H1 (cell line): Measurements from ENCODE around the gene JMJD1C. TPM values are rescaled to one million over a fixed set of nuclear protein-coding genes. Genes with fewer than 3 reads are reported as not detected.
A peak's percentile ranks its signal among the peaks of the same experiment; 100 is the strongest.

ENCODE experiments used
- CTCF ChIA-PET: fragments of 300-600 bp; sonication (Branson Sonifier 250); formaldehyde crosslinking; loops from one replicate; lab custom pipeline; 2021; ENCODE audit not compliant: partially characterized antibody; lab: Charles Lee
- POLR2A ChIA-PET: fragments of 300-600 bp; sonication (Branson Sonifier 250); formaldehyde crosslinking; loops from one replicate; lab custom pipeline; 2021; ENCODE audit warnings: inconsistent platforms; ENCODE audit not compliant: partially characterized antibody; lab: Charles Lee
- DNase-seq, 2 experiments: peaks; one replicate each; pipeline versions ENCODE4 v3.0.0 to v3.0.0-alpha.2; 2010 to 2022; ENCODE audit warnings: low spot score in 2 of 2, low read depth in 1 of 2, mixed read lengths in 1 of 2
- FAIRE-seq: peaks from 2 replicates; lab custom pipeline; 2011; peaks lifted over from hg19 to GRCh38; lab: Jason Lieb, UNC
- H2AFZ ChIP-seq: 2 replicates; pipeline ENCODE4 v1.8.1; 2012; ENCODE audit warnings: low read length, inconsistent platforms
- H2AK5ac ChIP-seq: 2 replicates; pipeline ENCODE4 v1.6.1; 2013; ENCODE audit warnings: low read depth, low read length
- H2BK120ac ChIP-seq: replicated peaks from 2 replicates; pipeline ENCODE3; 2013; ENCODE audit warnings: low read depth, low read length, inconsistent platforms
- H2BK12ac ChIP-seq: 2 replicates; pipeline ENCODE4 v1.6.1; 2013; ENCODE audit warnings: low read depth, low read length
- H2BK15ac ChIP-seq: 2 replicates; pipeline ENCODE4 v1.6.1; 2013; ENCODE audit warnings: low read length
- H2BK20ac ChIP-seq: 2 replicates; pipeline ENCODE4 v1.6.1; 2013; ENCODE audit warnings: low read length
- H2BK5ac ChIP-seq: 2 replicates; pipeline ENCODE4 v1.6.1; 2013; ENCODE audit warnings: low read depth, low read length
- H3K14ac ChIP-seq: 2 replicates; pipeline ENCODE4 v1.6.1; 2013; ENCODE audit warnings: inconsistent platforms; ENCODE audit not compliant: insufficient read length
- H3K18ac ChIP-seq: 2 replicates; pipeline ENCODE4 v1.6.1; 2013; ENCODE audit warnings: low read length; ENCODE audit errors: extremely low read depth
- H3K23ac ChIP-seq: 2 replicates; pipeline ENCODE4 v1.6.1; 2013; ENCODE audit warnings: inconsistent platforms; ENCODE audit not compliant: insufficient read length
- H3K23me2 ChIP-seq: 2 replicates; pipeline ENCODE4 v1.6.1; 2013; ENCODE audit warnings: low read depth, low read length
- H3K27ac ChIP-seq: 2 replicates; pipeline ENCODE4 v1.6.1; 2011; ENCODE audit warnings: low read depth, low read length, inconsistent platforms
- H3K27me3 ChIP-seq, 4 experiments: replicated peaks in 1 of 4; 1 replicate in 1 of 4; 2 replicates in 3 of 4; pipeline versions ENCODE4 v1.6.1 to v1.8.1; 2011 to 2013; ENCODE audit warnings: low read length in 3 of 4, mild to moderate bottlenecking in 3 of 4, inconsistent platforms in 2 of 4, mixed read lengths in 2 of 4, moderate library complexity in 1 of 4; ENCODE audit not compliant: control insufficient read depth in 3 of 4, insufficient read depth in 3 of 4; ENCODE audit errors: extremely low read depth in 1 of 4
- H3K36me3 ChIP-seq, 4 experiments: 2 replicates each; pipeline versions ENCODE4 v1.6.1 to v1.8.1; 2011 to 2013; ENCODE audit warnings: mild to moderate bottlenecking in 4 of 4, low read length in 3 of 4, moderate library complexity in 2 of 4, control low read depth in 1 of 4, inconsistent platforms in 1 of 4; ENCODE audit not compliant: insufficient read depth in 4 of 4, control insufficient read depth in 2 of 4
- H3K4ac ChIP-seq: replicated peaks from 2 replicates; pipeline ENCODE3; 2013; ENCODE audit warnings: low read length, low read depth, mixed read lengths, inconsistent platforms; ENCODE audit not compliant: insufficient read length
- H3K4me1 ChIP-seq, 4 experiments: replicated peaks in 1 of 4; 1 replicate in 1 of 4; 2 replicates in 3 of 4; pipeline versions ENCODE4 v1.6.1 to v1.8.1; 2011 to 2013; ENCODE audit warnings: low read length in 3 of 4, inconsistent platforms in 2 of 4, mixed read lengths in 1 of 4; ENCODE audit not compliant: insufficient read depth in 4 of 4, control insufficient read depth in 3 of 4
- H3K4me2 ChIP-seq, 2 experiments: 2 replicates each; pipeline versions ENCODE4 v1.6.1 to v1.8.1; 2011 to 2013; ENCODE audit warnings: low read depth in 2 of 2, low read length in 2 of 2, control low read depth in 1 of 2, inconsistent platforms in 1 of 2, mild to moderate bottlenecking in 1 of 2; ENCODE audit not compliant: insufficient read depth in 1 of 2
- H3K4me3 ChIP-seq, 4 experiments: fragments of 200-600, 300-600 bp in 1 of 4; sonication (generic), shearing (Covaris generic), sonication (Bioruptor Twin) in 1 of 4; 2 replicates each; pipeline versions ENCODE4 v1.5.1 to v1.8.1; 2011 to 2016; ENCODE audit warnings: low read length in 4 of 4, low read depth in 3 of 4, control low read depth in 2 of 4, inconsistent platforms in 2 of 4, mild to moderate bottlenecking in 2 of 4, mixed read lengths in 1 of 4, moderate library complexity in 1 of 4; ENCODE audit not compliant: insufficient read depth in 2 of 4; ENCODE audit errors: extremely low read depth in 1 of 4
- H3K56ac ChIP-seq: replicated peaks from 2 replicates; pipeline ENCODE3; 2013; ENCODE audit warnings: low read depth, mild to moderate bottlenecking, mixed read lengths, low read length, inconsistent platforms; ENCODE audit not compliant: insufficient read length
- H3K79me1 ChIP-seq: 2 replicates; pipeline ENCODE4 v1.6.1; 2013; ENCODE audit warnings: low read depth, low read length, control low read depth
- H3K79me2 ChIP-seq, 2 experiments: 2 replicates each; pipeline versions ENCODE4 v1.6.1 to v1.8.1; 2012 to 2013; ENCODE audit warnings: low read length in 2 of 2, mild to moderate bottlenecking in 2 of 2, inconsistent platforms in 1 of 2; ENCODE audit not compliant: insufficient read depth in 2 of 2, control insufficient read depth in 1 of 2
- H3K9ac ChIP-seq, 4 experiments: replicated peaks in 1 of 4; 1 replicate in 1 of 4; 2 replicates in 3 of 4; pipeline versions ENCODE4 v1.6.1 to v1.8.1; 2011 to 2013; ENCODE audit warnings: low read depth in 3 of 4, low read length in 3 of 4, control low read depth in 2 of 4, mild to moderate bottlenecking in 2 of 4, moderate library complexity in 2 of 4, inconsistent platforms in 1 of 4; ENCODE audit errors: extremely low read depth in 1 of 4
- H3K9me3 ChIP-seq, 2 experiments: 2 replicates each; pipeline versions ENCODE4 v1.6.1 to v1.8.1; 2012 to 2013; ENCODE audit warnings: mild to moderate bottlenecking in 2 of 2, moderate library complexity in 2 of 2, control low read depth in 1 of 2, inconsistent platforms in 1 of 2, low read depth in 1 of 2, low read length in 1 of 2, mixed read lengths in 1 of 2; ENCODE audit not compliant: insufficient read depth in 2 of 2
- H4K20me1 ChIP-seq, 2 experiments: replicated peaks in 1 of 2; 2 replicates each; pipeline versions ENCODE3 to v1.8.1; 2011 to 2013; ENCODE audit warnings: inconsistent platforms in 2 of 2, low read length in 2 of 2, mild to moderate bottlenecking in 1 of 2; ENCODE audit not compliant: insufficient read depth in 2 of 2, control insufficient read depth in 1 of 2
- H4K5ac ChIP-seq: 2 replicates; pipeline ENCODE4 v1.6.1; 2013; ENCODE audit warnings: low read length, low read depth, mixed read lengths, inconsistent platforms; ENCODE audit not compliant: insufficient read length
- H4K8ac ChIP-seq: 2 replicates; pipeline ENCODE4 v1.8.0; 2013; ENCODE audit warnings: mild to moderate bottlenecking, moderate library complexity, low read length, inconsistent platforms; ENCODE audit not compliant: insufficient read depth; ENCODE audit errors: extremely low read depth
- H4K91ac ChIP-seq: replicated peaks from 2 replicates; pipeline ENCODE3; 2013; ENCODE audit warnings: low read length, mixed read lengths, inconsistent platforms; ENCODE audit not compliant: insufficient read length
- ATF2 ChIP-seq: IDR thresholded peaks from 2 replicates; pipeline ENCODE4 v1.6.1; 2012; ENCODE audit warnings: low read length, inconsistent platforms
- TEAD4 ChIP-seq: IDR thresholded peaks from 2 replicates; pipeline ENCODE4 v1.6.1; 2012; ENCODE audit warnings: low read depth, low read length, inconsistent platforms, mixed read lengths
- WGBS, 2 experiments: shearing (Covaris generic) in 1 of 2; methylation state at CpG; one replicate each; pipeline versions ENCODE4 v1.1.6 to v1.1.7; 2013 to 2015; ENCODE audit warnings: low lambda C conversion rate in 2 of 2, mixed read lengths in 2 of 2, inconsistent platforms in 1 of 2, low coverage in 1 of 2, missing lambda C conversion rate in 1 of 2; ENCODE audit not compliant: insufficient replicate concordance in 2 of 2, insufficient coverage in 1 of 2, insufficient read length in 1 of 2; ENCODE audit errors: extremely low coverage in 1 of 2, missing lambda C conversion rate in 1 of 2; 5-methylcytosine and 5-hydroxymethylcytosine counted together
- polyA plus RNA-seq, 7 experiments: library from polyadenylated mRNA; depleted of rRNA in 3 of 7; stranded (reverse) in 5 of 7; unstranded in 2 of 7; fragments of >200 nt in 5 of 7; fragments of 200-250 nt in 2 of 7; gene quantifications; 1 replicate in 5 of 7; 2 replicates in 1 of 7; 4 replicates in 1 of 7; pipeline versions ENCODE4 v1.2.1 to v1.2.3, GENCODE V29; 2011 to 2013; ENCODE audit warnings: missing spikeins in 2 of 7, mixed read lengths in 2 of 7
- total RNA-seq: library from RNA; stranded (reverse); fragmentation: NEBNext Ultra II Directional; extraction: Animal tissue kit (Norgen Biotek cat#: 25700); gene quantifications from 2 replicates; pipeline ENCODE4 v1.2.1, GENCODE V29; 2021

Gene JMJD1C
- total and polyA plus RNA-seq, 2 of the 8 experiments (the other 6 are each of a cell fraction or from before 2014, with no cell fraction given), result 54.5 to 210 TPM

- Histone ChIP-seq H3K4me3 (no peak overlapping the region), H3K36me3 (no peaks in the 10 kb centered on the region), H3K9ac (no peak overlapping the region), H4K8ac (no peak overlapping the region), H4K5ac (no peak overlapping the region), H2BK5ac (no peak overlapping the region), H2BK120ac (no peak overlapping the region), H3K23me2 (no peaks in the 10 kb centered on the region), H3K9me3 (no peaks in the 10 kb centered on the region), H3K4me2 (no peak overlapping the region), H3K14ac (no peak overlapping the region), H3K4ac (no peak overlapping the region), H2BK12ac (no peak overlapping the region), H3K79me2 (peaks cover 0 to 33% of the 10 kb centered on the region in 2 experiments; a peak in 2 of 4 replicates), H2AK5ac (no peak overlapping the region), H2AFZ (no peak overlapping the region), H2BK15ac (no peak overlapping the region), H3K27me3 (no peaks in the 10 kb centered on the region; a peak in 1 of 7 replicates), H4K20me1 (peaks cover 1 to 5% of the 10 kb centered on the region in 2 experiments), H3K23ac (no peak overlapping the region), H3K27ac (no peak overlapping the region), H2BK20ac (no peak overlapping the region), H3K56ac (no peak overlapping the region), H3K18ac (no peak overlapping the region), H3K4me1 (no peaks in the 10 kb centered on the region), H3K79me1 (peaks cover 2% of the 10 kb centered on the region), H4K91ac (no peak overlapping the region)
- WGBS, 2 experiments, result 93% methylated on average over 2 of the region's 2 CpGs; no CpG with 5 or more reads in 1 of the 2 experiments
- POLR2A ChIA-PET, result interaction anchor here (0.5 to 1.3 kb wide), 3 partner anchors 11 to 263 kb away, joined by 3 to 7 read pairs (median 3); no protein-coding TSS in a partner anchor
- CTCF ChIA-PET, result interaction anchor here (0.6 kb wide), 1 partner anchor 155 kb away, joined by 3 read pairs; no protein-coding TSS in a partner anchor
- TF ChIP-seq ATF2 (no peak), TEAD4 (peak; percentile 10; the same call in 1 of the 2 replicates)
- FAIRE-seq (no peak), DNase-seq (no peak)
These were observed 99.6 kb downstream of the JMJD1C start for GRCh38 chr10:63365976-63366765.
